ENCODE results near the gene CCDC27. TPM values are rescaled to one million over a fixed set of nuclear protein-coding genes. Genes with fewer than 3 reads are reported as not detected.
A peak's percentile ranks its signal among the peaks of the same experiment; 100 is the strongest.

The CCDC27 gene
- total and polyA plus RNA-seq, 2 of the 8 experiments (the other 6 are each of a cell fraction or from before 2014, with no cell fraction given): 0.15 TPM; not detected in 1

GRCh38 chr1:3746830-3747521, 5.3 kb upstream of the CCDC27 start (continued):
- 0 out of 4 replicates have a peak, but pooled peaks of 1 of the 3 experiments have one; percentile 11 for TF ChIP-seq CTCF (IDR thresholded peaks at IDR 0.05; ENCODE audit: control extremely low read depth in 1 of 3, insufficient read depth in 1 of 3, low read depth in 1 of 3, low read length in 3 of 3)

Data from H1 (cell line).